DND-41 (cell line): ENCODE results near the gene ERG.

ENCODE experiments used
- ATAC-seq: fragments of 200-7000 bp; cut with Tn5 transposase; 3 replicates; pipeline ENCODE4 v1.9.1; 2021; ENCODE audit warnings: low read depth; ENCODE audit not compliant: insufficient read depth
- DNase-seq: peaks from one replicate; pipeline ENCODE4 v3.0.0-alpha.2; 2020
- H2AFZ ChIP-seq: 2 replicates; pipeline ENCODE4 v1.6.0; 2012; ENCODE audit warnings: low read depth, low read length
- H3K27ac ChIP-seq: 2 replicates; pipeline ENCODE4 v1.5.1; 2012; ENCODE audit warnings: low read length, inconsistent platforms
- H3K27me3 ChIP-seq: fragments of 200-600 bp; sonication (generic); 2 replicates; pipeline ENCODE4 v1.6.0; 2012; ENCODE audit warnings: low read length, mild to moderate bottlenecking, inconsistent platforms; ENCODE audit not compliant: insufficient read depth, poor library complexity
- H3K36me3 ChIP-seq: 2 replicates; pipeline ENCODE4 v1.5.1; 2012; ENCODE audit warnings: low read length, inconsistent platforms; ENCODE audit not compliant: insufficient read depth
- H3K4me1 ChIP-seq: 2 replicates; pipeline ENCODE4 v1.5.1; 2012; ENCODE audit warnings: mild to moderate bottlenecking, low read length; ENCODE audit not compliant: insufficient read depth
- H3K4me2 ChIP-seq: 2 replicates; pipeline ENCODE4 v1.6.0; 2012; ENCODE audit warnings: mild to moderate bottlenecking, moderate library complexity, low read length, inconsistent platforms; ENCODE audit not compliant: insufficient read depth
- H3K4me3 ChIP-seq, 2 experiments: fragments of 200-600 bp in 1 of 2; shearing (Covaris generic) in 1 of 2; 2 replicates each; pipeline ENCODE4 v1.5.1; 2012 to 2016; ENCODE audit warnings: inconsistent platforms in 2 of 2, low read length in 2 of 2, mild to moderate bottlenecking in 2 of 2, low read depth in 1 of 2, moderate library complexity in 1 of 2
- H3K79me2 ChIP-seq: 2 replicates; pipeline ENCODE4 v1.6.0; 2012; ENCODE audit warnings: low read length, inconsistent platforms; ENCODE audit not compliant: insufficient read depth
- H3K9ac ChIP-seq: 2 replicates; pipeline ENCODE4 v1.6.0; 2012; ENCODE audit warnings: low read depth, mild to moderate bottlenecking, inconsistent platforms, low read length, moderate library complexity
- H3K9me3 ChIP-seq: 2 replicates; pipeline ENCODE4 v1.5.1; 2012; ENCODE audit warnings: low read length, moderate library complexity, mild to moderate bottlenecking, inconsistent platforms; ENCODE audit not compliant: insufficient read depth, severe bottlenecking
- H4K20me1 ChIP-seq: 2 replicates; pipeline ENCODE4 v1.6.0; 2012; ENCODE audit warnings: low read length; ENCODE audit not compliant: insufficient read depth
- CTCF ChIP-seq: IDR thresholded peaks from 2 replicates; pipeline ENCODE4 v1.5.1; 2012; ENCODE audit warnings: borderline replicate concordance, low read length, moderate library complexity, mild to moderate bottlenecking; ENCODE audit not compliant: poor library complexity, severe bottlenecking; ENCODE audit errors: extremely low read depth
- EZH2 ChIP-seq: IDR thresholded peaks from 3 replicates; pipeline ENCODE4 v1.6.1; 2012; ENCODE audit warnings: borderline replicate concordance, low read depth, mild to moderate bottlenecking, moderate library complexity, low read length, inconsistent platforms; ENCODE audit not compliant: severe bottlenecking

The ERG gene

GRCh38 chr21:38417726-38418125 lies 80.6 kb downstream of the ERG start:
- no peak overlapping the region for H3K27ac ChIP-seq
- no peak overlapping the region for H3K4me2 ChIP-seq
- no peaks in the 10 kb centered on the region for H4K20me1 ChIP-seq
- no peak for DNase-seq
- peaks cover 18% of the 10 kb centered on the region for H3K27me3 ChIP-seq
- ATAC-seq = no peak
- no peaks in the 10 kb centered on the region for H3K36me3 ChIP-seq
- H3K4me3 ChIP-seq = no peak overlapping the region
- no peaks in the 10 kb centered on the region for H3K4me1 ChIP-seq
- H3K9me3 ChIP-seq = no peaks in the 10 kb centered on the region
- H3K79me2 ChIP-seq = no peaks in the 10 kb centered on the region
- H3K9ac ChIP-seq = no peak overlapping the region
- no peak overlapping the region for H2AFZ ChIP-seq
- TF ChIP-seq EZH2 = no peak
- no peak for TF ChIP-seq CTCF

GRCh38 chr21:38416791-38417190 lies 81.5 kb downstream of the ERG start:
- H3K9ac ChIP-seq = no peak overlapping the region
- ATAC-seq = no peak
- TF ChIP-seq EZH2 (no peak), CTCF (no peak)

GRCh38 chr21:38413958-38414548 lies 84.2 kb downstream of the ERG start:
- TF ChIP-seq EZH2 = no peak
- no peak for TF ChIP-seq CTCF
- peaks cover 14% of the 10 kb centered on the region for H3K27me3 ChIP-seq
- H3K4me3 ChIP-seq = no peak overlapping the region
- H4K20me1 ChIP-seq = no peaks in the 10 kb centered on the region
- ATAC-seq (no peak), DNase-seq (no peak)
- no peaks in the 10 kb centered on the region for H3K36me3 ChIP-seq
- no peaks in the 10 kb centered on the region for H3K79me2 ChIP-seq
- no peaks in the 10 kb centered on the region for H3K9me3 ChIP-seq
- no peak overlapping the region for H2AFZ ChIP-seq
- no peak overlapping the region for H3K4me2 ChIP-seq
- H3K9ac ChIP-seq = no peak overlapping the region
- H3K4me1 ChIP-seq = no peaks in the 10 kb centered on the region
- no peak overlapping the region for H3K27ac ChIP-seq

More at GRCh38 chr21:38416791-38417190, 81.5 kb downstream of the ERG start:
- DNase-seq = no peak
- no peak overlapping the region for H3K27ac ChIP-seq
- H3K4me2 ChIP-seq = no peak overlapping the region
- no peak overlapping the region for H3K4me3 ChIP-seq
- no peaks in the 10 kb centered on the region for H4K20me1 ChIP-seq
- no peaks in the 10 kb centered on the region for H3K36me3 ChIP-seq
- no peaks in the 10 kb centered on the region for H3K9me3 ChIP-seq
- H3K27me3 ChIP-seq = peaks cover 16% of the 10 kb centered on the region
- H2AFZ ChIP-seq = no peak overlapping the region
- no peaks in the 10 kb centered on the region for H3K79me2 ChIP-seq
- no peaks in the 10 kb centered on the region for H3K4me1 ChIP-seq

GRCh38 chr21:38410466-38410865 lies 87.8 kb downstream of the ERG start:
- no peaks in the 10 kb centered on the region for H3K36me3 ChIP-seq
- no peaks in the 10 kb centered on the region for H3K9me3 ChIP-seq
- H3K4me3 ChIP-seq = no peak overlapping the region
- peaks cover 25% of the 10 kb centered on the region for H3K27me3 ChIP-seq
- ATAC-seq (no peak), DNase-seq (no peak)
- H4K20me1 ChIP-seq = no peaks in the 10 kb centered on the region; the same call in 1 of the 2 replicates
- no peaks in the 10 kb centered on the region for H3K4me1 ChIP-seq
- H3K27ac ChIP-seq = no peak overlapping the region
- H3K79me2 ChIP-seq = no peaks in the 10 kb centered on the region
- H3K4me2 ChIP-seq = no peak overlapping the region
- H2AFZ ChIP-seq = no peak overlapping the region
- no peak overlapping the region for H3K9ac ChIP-seq
- no peak for TF ChIP-seq CTCF
- no peak for TF ChIP-seq EZH2
